ENCODE measurements around the gene LIME1.
A peak's percentile ranks its signal among the peaks of the same experiment; 100 is the strongest.
"Not testable (repeated sequence)": the region's sequence is repeated elsewhere in the genome, so short reads cannot be mapped to it uniquely, and the experiment has no call there.

LIME1 gene

DNA sequence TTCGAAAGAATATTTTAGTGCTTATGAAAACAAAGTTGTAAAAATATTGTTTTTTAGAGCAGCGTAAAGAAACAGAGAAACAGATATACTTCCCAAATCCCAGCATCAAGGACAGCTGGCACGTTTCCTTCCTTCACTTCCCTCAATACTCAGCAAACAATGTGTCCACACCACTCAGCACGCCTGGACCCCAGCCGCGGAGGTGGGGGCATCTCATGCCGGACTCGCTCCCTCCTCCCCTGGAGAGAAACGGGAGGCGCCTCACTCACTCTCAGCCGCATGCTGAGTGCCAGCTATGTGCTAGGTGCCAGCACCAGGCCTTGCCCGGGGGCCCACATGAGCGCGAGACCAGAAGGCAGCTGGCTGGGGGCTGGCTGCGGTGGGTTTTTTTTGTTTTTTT is 37.8 kb downstream of the LIME1 start:
- H2AFZ ChIP-seq, result no peak overlapping the region
- H3K4me3 ChIP-seq (ENCODE audit: low read depth, low read length), result no peak overlapping the region
- no peak overlapping the region for H3K27ac ChIP-seq
- no peak overlapping the region for H3K9ac ChIP-seq
- H3K27me3 ChIP-seq (ENCODE audit: control insufficient read depth, insufficient read depth, low read length), result no peaks in the 10 kb centered on the region
- H3K4me2 ChIP-seq (ENCODE audit: low read length), result no peak overlapping the region
- H3K4me1 ChIP-seq, result no peaks in the 10 kb centered on the region
- TF ChIP-seq, protein P1, sequence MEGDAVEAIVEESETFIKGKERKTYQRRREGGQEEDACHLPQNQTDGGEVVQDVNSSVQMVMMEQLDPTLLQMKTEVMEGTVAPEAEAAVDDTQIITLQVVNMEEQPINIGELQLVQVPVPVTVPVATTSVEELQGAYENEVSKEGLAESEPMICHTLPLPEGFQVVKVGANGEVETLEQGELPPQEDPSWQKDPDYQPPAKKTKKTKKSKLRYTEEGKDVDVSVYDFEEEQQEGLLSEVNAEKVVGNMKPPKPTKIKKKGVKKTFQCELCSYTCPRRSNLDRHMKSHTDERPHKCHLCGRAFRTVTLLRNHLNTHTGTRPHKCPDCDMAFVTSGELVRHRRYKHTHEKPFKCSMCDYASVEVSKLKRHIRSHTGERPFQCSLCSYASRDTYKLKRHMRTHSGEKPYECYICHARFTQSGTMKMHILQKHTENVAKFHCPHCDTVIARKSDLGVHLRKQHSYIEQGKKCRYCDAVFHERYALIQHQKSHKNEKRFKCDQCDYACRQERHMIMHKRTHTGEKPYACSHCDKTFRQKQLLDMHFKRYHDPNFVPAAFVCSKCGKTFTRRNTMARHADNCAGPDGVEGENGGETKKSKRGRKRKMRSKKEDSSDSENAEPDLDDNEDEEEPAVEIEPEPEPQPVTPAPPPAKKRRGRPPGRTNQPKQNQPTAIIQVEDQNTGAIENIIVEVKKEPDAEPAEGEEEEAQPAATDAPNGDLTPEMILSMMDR (IDR thresholded peaks at IDR 0.05), result no peak
- H3K79me2 ChIP-seq, result peaks cover 59% of the 10 kb centered on the region
- H3K36me3 ChIP-seq (ENCODE audit: control insufficient read depth, insufficient read depth, low read length), result no peaks in the 10 kb centered on the region
- no peaks in the 10 kb centered on the region for H3K9me3 ChIP-seq (ENCODE audit: control insufficient read depth, low read length)

DNA sequence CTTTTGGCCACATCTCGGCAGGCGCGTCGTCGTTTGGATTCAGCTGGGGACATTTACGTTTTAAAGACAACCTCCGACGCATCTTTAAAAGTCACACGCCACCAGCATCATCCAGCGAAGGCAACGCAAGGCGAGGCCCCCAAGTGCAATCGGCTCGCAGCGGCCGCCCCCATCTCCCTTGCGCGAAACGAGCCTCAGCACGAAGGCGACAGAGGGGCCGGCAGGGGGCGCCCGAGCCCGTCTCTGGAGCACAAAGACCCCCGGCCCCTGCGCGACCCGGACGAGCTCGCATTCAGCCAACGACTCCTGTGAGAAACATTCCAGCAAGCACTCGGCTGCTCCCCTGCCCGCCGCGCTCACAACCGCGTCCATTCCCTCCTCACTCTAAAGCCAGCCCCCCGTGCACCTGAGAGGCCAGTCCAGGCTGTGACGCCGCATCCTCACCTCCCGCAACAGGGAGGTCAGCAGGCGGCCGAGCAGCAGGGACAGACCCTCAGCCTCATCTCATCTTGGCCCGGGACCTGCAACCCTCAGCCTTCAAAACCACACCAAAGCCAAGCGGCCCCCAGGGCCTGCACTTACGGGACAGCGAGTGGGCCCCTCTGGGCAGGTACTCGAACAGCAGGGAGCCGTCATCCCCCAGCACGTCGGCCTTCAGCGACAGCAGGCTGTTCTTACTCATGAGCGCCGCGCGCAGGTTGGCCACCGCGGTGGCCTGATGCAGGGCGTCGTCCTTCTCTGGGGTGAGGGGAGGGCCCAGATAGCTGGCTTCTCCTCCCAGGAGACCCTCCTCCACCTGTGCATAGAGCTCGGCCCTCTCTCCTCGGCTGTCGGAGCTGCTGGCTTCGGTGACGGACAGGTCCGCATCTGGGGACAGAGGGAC is 38.9 kb downstream of the LIME1 start:
- TF ChIP-seq, protein P1 (IDR thresholded peaks at IDR 0.05), result peak; percentile 19
- no peak overlapping the region for H2AFZ ChIP-seq
- H3K9ac ChIP-seq, result no peak overlapping the region
- peaks cover 66% of the 10 kb centered on the region for H3K79me2 ChIP-seq
- no peak overlapping the region for H3K27ac ChIP-seq
- H3K27me3 ChIP-seq (ENCODE audit: control insufficient read depth, insufficient read depth, low read length), result no peaks in the 10 kb centered on the region
- no peaks in the 10 kb centered on the region for H3K4me1 ChIP-seq
- H3K4me3 ChIP-seq (ENCODE audit: low read depth, low read length), result no peak overlapping the region
- no peaks in the 10 kb centered on the region for H3K9me3 ChIP-seq (ENCODE audit: control insufficient read depth, low read length)
- no peak overlapping the region for H3K4me2 ChIP-seq (ENCODE audit: low read length)
- H3K36me3 ChIP-seq (ENCODE audit: control insufficient read depth, insufficient read depth, low read length), result no peaks in the 10 kb centered on the region

DNA sequence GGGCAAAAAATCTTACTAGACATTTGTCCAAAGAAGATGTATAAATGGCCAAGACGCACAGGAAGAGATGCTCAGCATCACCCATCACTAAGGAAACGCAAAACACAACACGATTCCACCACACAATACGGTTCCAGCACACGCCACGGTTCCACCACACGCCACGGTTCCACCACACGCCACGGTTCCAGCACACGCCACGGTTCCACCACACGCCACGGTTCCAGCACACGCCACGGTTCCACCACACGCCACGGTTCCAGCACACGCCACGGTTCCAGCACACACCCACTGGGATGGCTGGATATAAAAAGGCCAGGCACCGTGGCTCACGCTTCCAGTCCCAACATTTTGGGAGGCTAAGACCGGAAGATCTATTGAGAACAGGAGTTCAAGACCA is 40.4 kb downstream of the LIME1 start:
- peaks cover 58% of the 10 kb centered on the region for H3K79me2 ChIP-seq
- H3K4me2 ChIP-seq (ENCODE audit: low read length); H3K9ac ChIP-seq; H3K4me3 ChIP-seq (ENCODE audit: low read depth, low read length); H3K27ac ChIP-seq; H3K27me3 ChIP-seq (ENCODE audit: control insufficient read depth, insufficient read depth, low read length); H2AFZ ChIP-seq; H3K9me3 ChIP-seq (ENCODE audit: control insufficient read depth, low read length); H3K36me3 ChIP-seq (ENCODE audit: control insufficient read depth, insufficient read depth, low read length); H3K4me1 ChIP-seq: not testable (repeated sequence)

DNA sequence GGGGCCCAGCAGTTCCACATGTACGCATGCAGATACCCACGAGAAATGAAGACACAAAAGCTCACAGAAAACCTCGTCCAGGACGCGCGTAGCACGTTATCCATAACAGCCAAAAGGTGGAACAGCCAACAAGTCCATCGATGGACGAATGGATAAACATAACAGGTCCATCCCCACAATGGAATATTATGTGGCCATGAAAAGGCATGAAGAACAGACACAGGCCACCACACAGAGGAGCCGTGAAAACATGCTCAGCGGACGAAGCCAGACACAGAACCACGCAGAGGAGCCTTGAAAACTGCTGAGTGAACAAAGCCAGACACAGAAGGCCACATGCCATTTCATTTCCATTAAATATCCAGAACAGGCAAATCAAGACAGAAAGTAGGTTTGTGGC is 41.1 kb downstream of the LIME1 start:
- H2AFZ ChIP-seq, result no peak overlapping the region
- no peak overlapping the region for H3K9ac ChIP-seq
- H3K79me2 ChIP-seq, result peaks cover 62% of the 10 kb centered on the region
- no peaks in the 10 kb centered on the region for H3K27me3 ChIP-seq (ENCODE audit: control insufficient read depth, insufficient read depth, low read length)
- H3K4me2 ChIP-seq (ENCODE audit: low read length), result no peak overlapping the region
- H3K36me3 ChIP-seq (ENCODE audit: control insufficient read depth, insufficient read depth, low read length), result no peaks in the 10 kb centered on the region
- no peaks in the 10 kb centered on the region for H3K4me1 ChIP-seq
- no peaks in the 10 kb centered on the region for H3K9me3 ChIP-seq (ENCODE audit: control insufficient read depth, low read length)
- H3K4me3 ChIP-seq (ENCODE audit: low read depth, low read length), result no peak overlapping the region
- no peak overlapping the region for H3K27ac ChIP-seq
- TF ChIP-seq, protein P1 (IDR thresholded peaks at IDR 0.05), result no peak

DNA sequence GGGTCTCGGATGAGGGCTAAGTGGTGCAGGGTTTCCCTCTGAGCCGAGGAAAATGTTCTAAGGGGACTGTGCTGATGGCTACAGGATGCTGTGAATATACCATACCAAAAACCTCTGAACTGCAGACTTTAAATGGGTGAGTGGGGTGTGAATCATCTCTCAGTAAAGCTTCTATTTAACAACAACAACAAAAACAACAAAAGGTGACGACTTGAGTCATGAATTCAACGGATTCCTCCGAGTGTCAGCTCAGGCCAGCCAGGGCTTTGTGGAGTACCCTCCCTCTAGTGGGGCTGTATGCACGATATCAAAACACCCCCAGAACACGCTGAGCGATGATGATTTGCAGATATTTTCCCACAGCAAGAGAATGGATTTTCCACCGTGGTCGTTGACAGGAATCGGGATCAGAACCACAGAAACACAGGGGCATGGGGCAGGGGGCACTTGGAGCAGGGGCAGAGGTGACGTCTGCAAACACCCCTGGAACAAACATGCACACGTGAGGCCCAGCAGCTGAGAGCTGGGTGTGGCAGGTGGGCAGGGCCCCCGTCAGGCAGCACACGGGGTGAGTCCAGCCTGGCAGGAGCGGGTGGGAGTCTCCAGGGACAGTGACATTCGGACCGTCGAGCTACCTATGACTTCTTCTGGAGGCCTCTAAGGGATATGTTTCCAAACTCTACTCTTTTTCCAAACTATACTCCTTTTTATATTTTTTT is 41.7 kb downstream of the LIME1 start:
- H3K27me3 ChIP-seq (ENCODE audit: control insufficient read depth, insufficient read depth, low read length), result no peaks in the 10 kb centered on the region
- TF ChIP-seq, protein P1 (IDR thresholded peaks at IDR 0.05), result no peak
- H3K9me3 ChIP-seq (ENCODE audit: control insufficient read depth, low read length), result no peaks in the 10 kb centered on the region
- peaks cover 63% of the 10 kb centered on the region for H3K79me2 ChIP-seq
- H3K4me2 ChIP-seq (ENCODE audit: low read length), result no peak overlapping the region
- H3K36me3 ChIP-seq (ENCODE audit: control insufficient read depth, insufficient read depth, low read length), result no peaks in the 10 kb centered on the region
- H3K4me1 ChIP-seq, result no peaks in the 10 kb centered on the region
- no peak overlapping the region for H2AFZ ChIP-seq
- no peak overlapping the region for H3K9ac ChIP-seq
- H3K4me3 ChIP-seq (ENCODE audit: low read depth, low read length), result no peak overlapping the region
- no peak overlapping the region for H3K27ac ChIP-seq

All from parathyroid adenoma (tissue), 2 donors.